GM06990 (cell line): ENCODE results near the gene CRYGS.

Experiments used
- DNase-seq: peaks from one replicate; pipeline ENCODE4 v3.0.0-alpha.2; 2011; ENCODE audit not compliant: insufficient read length; ENCODE audit errors: extremely low read depth
- H3K27me3 ChIP-seq: replicated peaks from 2 replicates; pipeline ENCODE4 v1.6.0; 2011; ENCODE audit warnings: low read length; ENCODE audit not compliant: control insufficient read depth, insufficient read depth
- H3K36me3 ChIP-seq: 2 replicates; pipeline ENCODE4 v1.5.1; 2011; ENCODE audit warnings: low read length; ENCODE audit not compliant: control insufficient read depth, insufficient read depth
- H3K4me3 ChIP-seq: replicated peaks from 2 replicates; pipeline ENCODE4 v1.5.1; 2011; ENCODE audit warnings: low read depth, mild to moderate bottlenecking, control low read depth, low read length
- TF ChIP-seq, protein P1 (sequence below): IDR thresholded peaks from 2 replicates; pipeline ENCODE4 v1.5.1; 2011; ENCODE audit warnings: low read length, control low read depth, mild to moderate bottlenecking, inconsistent platforms; ENCODE audit not compliant: insufficient read depth, poor library complexity, severe bottlenecking

Gene CRYGS

DNA sequence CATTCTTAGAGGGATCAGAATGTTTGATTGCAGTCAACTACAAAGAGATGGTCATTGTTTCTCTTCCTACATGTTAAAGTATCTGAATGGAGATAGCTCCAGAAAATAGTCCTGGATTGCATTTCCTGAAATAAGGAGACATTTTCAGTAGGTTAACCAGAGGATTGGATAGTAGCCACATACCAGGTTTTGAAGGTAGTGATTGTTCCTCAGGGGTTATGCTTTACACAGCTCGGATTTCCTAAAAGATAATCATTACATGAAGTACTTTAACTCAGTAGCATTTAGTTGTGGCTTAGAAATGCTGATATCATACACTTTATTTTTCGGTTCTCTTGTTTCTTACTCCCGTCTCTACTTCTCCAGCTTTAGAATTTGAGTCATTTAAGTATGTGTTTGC, 36.6 kb upstream of the CRYGS start:
- no peak overlapping the region for H3K4me3 ChIP-seq
- TF ChIP-seq, protein P1, sequence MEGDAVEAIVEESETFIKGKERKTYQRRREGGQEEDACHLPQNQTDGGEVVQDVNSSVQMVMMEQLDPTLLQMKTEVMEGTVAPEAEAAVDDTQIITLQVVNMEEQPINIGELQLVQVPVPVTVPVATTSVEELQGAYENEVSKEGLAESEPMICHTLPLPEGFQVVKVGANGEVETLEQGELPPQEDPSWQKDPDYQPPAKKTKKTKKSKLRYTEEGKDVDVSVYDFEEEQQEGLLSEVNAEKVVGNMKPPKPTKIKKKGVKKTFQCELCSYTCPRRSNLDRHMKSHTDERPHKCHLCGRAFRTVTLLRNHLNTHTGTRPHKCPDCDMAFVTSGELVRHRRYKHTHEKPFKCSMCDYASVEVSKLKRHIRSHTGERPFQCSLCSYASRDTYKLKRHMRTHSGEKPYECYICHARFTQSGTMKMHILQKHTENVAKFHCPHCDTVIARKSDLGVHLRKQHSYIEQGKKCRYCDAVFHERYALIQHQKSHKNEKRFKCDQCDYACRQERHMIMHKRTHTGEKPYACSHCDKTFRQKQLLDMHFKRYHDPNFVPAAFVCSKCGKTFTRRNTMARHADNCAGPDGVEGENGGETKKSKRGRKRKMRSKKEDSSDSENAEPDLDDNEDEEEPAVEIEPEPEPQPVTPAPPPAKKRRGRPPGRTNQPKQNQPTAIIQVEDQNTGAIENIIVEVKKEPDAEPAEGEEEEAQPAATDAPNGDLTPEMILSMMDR: no peak
- H3K27me3 ChIP-seq: no peaks in the 10 kb centered on the region
- no peak for DNase-seq
- peaks cover 13% of the 10 kb centered on the region for H3K36me3 ChIP-seq

DNA sequence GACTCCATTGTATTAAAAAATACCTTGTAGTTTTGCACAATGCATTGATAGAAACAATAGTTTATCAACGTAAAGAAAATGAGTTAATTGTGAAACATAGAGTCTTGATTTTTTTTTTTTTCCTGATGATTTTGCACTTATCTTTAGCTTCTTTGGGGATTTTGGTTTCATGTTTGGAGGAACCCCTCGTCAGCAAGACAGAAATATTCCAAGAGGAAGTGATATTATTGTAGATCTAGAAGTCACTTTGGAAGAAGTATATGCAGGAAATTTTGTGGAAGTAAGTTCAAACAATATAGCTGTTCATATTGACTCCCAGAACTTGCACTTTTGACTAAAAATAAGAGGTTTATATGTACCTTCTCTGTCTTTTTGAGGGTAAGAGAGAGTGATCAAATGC, 33.3 kb upstream of the CRYGS start:
- TF ChIP-seq, protein P1: no peak
- Histone ChIP-seq H3K27me3 (no peaks in the 10 kb centered on the region), H3K4me3 (no peak overlapping the region), H3K36me3 (peaks cover 11% of the 10 kb centered on the region)
- no peak for DNase-seq

DNA sequence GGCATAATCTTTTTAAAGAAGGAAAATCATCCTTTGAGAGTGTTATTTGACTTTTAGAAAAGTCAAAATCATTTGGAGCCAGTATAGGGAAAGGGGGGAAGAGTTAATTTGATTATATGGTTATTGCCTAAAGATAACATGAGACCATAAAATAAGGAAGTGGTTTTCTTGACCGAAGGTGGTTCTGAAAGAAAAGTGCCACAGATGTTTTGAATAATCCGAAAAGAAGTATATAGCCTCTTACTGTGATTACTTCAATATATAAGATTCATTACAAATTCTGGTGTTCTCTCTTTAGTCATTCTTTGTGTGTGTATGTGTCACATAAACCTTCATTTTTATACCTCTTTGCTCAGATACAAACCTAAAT, 27.4 kb upstream of the CRYGS start:
- TF ChIP-seq, protein P1: no peak
- Histone ChIP-seq H3K4me3 (peak overlapping the region; percentile 93), H3K27me3 (no peaks in the 10 kb centered on the region), H3K36me3 (peaks cover 9% of the 10 kb centered on the region)
- DNase-seq: no peak

DNA sequence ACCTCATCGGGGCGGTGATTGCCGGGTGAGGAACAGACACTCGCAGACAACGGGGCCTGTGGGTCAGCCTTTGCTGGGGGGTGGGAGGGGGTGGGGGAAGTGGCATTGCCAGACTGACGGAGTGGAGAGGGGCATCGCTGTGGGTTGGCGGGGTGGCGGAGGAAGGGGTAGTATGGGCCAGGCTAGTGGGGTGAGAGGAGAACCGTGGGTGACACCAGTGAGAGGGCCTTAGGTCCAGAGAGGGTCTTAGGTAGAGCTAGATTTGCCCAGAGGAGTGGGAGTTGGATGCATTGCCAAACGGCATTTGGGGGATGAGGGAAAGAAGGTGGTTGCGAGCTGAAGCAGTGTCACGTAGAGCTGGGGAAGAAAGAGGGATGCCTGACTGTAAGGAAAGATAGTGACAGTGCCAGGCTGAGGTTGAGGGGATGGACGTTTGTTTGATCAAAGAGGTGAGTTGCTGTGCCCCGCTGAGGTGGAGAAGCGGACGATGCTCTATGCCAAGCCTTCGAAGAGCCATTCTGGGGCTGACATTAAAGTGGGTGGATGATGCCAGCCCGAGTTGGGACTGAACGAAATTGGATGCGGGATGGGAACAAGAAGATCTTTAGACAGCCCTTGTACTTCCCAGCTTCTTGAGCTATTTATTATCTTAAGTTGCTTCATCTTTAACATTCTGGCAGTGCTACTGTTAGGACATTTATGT, 26.9 kb upstream of the CRYGS start:
- TF ChIP-seq, protein P1: no peak
- Histone ChIP-seq H3K4me3 (peak overlapping the region; percentile 93), H3K27me3 (no peaks in the 10 kb centered on the region), H3K36me3 (peaks cover 6% of the 10 kb centered on the region)
- no peak for DNase-seq

DNA sequence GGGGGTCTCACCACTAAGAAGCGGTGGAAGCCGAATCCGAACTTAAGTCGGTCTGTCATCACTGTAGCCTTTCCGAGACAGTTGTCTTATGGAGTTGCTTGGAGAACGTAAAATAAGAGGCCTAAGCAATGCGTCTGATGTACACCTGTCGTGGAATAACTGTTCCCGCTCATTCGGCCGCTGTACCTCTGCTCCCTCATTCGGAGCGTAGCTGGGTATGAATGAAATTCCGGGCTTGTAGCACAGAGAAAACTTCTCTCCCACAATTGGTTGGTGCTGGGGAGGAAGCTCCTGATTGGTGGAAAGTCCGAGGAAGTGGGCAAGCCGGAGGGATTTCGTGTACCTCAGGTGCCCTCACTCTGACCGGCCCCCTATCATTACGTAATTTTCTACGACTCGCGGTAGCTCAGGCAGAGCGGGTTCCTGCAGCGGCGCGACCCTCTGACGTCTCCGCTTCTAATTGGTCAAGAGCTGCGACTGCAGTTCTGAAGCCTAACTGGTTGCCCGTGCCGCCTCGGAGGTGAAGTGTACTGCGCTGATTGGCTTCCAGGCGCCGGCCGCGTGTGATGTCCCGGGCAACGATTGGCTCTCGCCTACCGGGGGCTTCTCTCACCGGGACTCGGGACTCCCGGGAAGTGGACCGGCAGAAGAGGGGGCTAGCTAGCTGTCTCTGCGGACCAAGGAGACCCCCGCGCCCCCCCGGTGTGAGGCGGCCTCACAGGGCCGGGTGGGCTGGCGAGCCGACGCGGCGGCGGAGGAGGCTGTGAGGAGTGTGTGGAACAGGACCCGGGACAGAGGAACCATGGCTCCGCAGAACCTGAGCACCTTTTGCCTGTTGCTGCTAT, 26.1 kb upstream of the CRYGS start, which contains the start of gene DNAJB11:
TSS of gene DNAJB11 (plus strand) at position 625 of the 845 bp plus-strand sequence. CDS start at position 803, 178 bp downstream.
- Histone ChIP-seq H3K27me3 (no peaks in the 10 kb centered on the region), H3K4me3 (peak within 1 kb of the TSS; percentile 93), H3K36me3 (peaks cover 2% of the 10 kb centered on the region; the same call in 1 of the 2 replicates)
- peak; percentile 96 for DNase-seq
- TF ChIP-seq, protein P1: no peak
